ENCODE results near the gene BPIFB4. TPM values are rescaled to one million over a fixed set of nuclear protein-coding genes. Genes with fewer than 3 reads are reported as not detected.

Gene BPIFB4
- total and polyA plus RNA-seq, 2 donors (not counting 1 experiment from before 2014, with no cell fraction given), result not detected

DNA sequence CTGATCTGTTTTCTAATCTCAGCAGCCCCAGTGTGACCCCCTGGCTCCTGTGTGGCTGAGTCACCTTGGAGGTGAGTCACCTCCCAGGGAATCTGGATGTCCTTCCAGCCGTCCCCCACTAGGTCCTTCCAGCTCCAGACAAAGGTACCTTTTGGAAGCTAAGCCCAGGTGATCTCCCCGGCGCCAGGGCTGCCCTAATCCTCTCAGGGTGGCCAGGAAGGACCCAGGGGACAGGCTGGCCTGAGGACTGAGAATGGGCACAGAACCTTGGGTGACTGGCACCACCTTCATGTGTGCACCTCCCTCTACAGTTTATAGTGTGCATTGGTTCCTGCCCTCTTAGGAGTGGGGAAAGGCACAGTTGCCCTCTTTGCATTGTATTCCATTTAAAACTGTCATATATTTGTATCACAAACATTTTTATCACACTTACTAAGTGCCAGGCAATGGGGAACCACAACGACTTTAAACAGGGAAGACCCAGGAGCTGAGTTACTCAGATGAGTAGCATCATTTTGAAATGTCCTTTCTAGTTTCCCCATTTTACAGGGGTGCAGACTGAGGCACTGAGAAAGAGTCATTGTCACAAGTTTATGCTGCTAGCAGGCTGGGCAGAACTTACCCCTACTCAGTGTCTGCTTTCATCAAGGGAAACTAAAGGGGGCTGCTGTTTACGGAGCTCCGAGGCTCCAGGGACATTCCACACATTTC, 2.6 kb upstream of the BPIFB4 start:
- no peak for DNase-seq (ENCODE audit: low read depth in 2 of 2)
- Histone ChIP-seq H3K4me2 (ENCODE audit: extremely low read depth, insufficient read depth, low read length) (no peak overlapping the region), H3K9ac (ENCODE audit: insufficient read depth, low read length) (no peak overlapping the region), H3K79me2 (ENCODE audit: control insufficient read depth, insufficient read depth, low read length) (no peaks in the 10 kb centered on the region), H3K27ac (ENCODE audit: insufficient read depth, low read length) (no peak overlapping the region), H2AFZ (ENCODE audit: low read length) (no peak overlapping the region), H3K36me3 (ENCODE audit: control insufficient read depth, insufficient read depth, low read length) (no peaks in the 10 kb centered on the region), H3K4me1 (ENCODE audit: control insufficient read depth, extremely low read depth, insufficient read depth, low read length) (no peaks in the 10 kb centered on the region), H3K4me3 (replicated peaks in 1 of 4; ENCODE audit: control extremely low read depth in 1 of 4, insufficient read depth in 1 of 4, low read depth in 3 of 4, low read length in 4 of 4) (no peak overlapping the region), H3K27me3 (ENCODE audit: control insufficient read depth, insufficient read depth, low read length) (no peaks in the 10 kb centered on the region), H4K20me1 (ENCODE audit: control insufficient read depth, extremely low read depth, insufficient read depth, low read length) (no peaks in the 10 kb centered on the region), H3K9me3 (ENCODE audit: control insufficient read depth, insufficient read depth, low read depth, low read length) (no peaks in the 10 kb centered on the region)
- TF ChIP-seq CTCF (conservative IDR thresholded peaks at IDR 0.05 in 1 of 2, IDR thresholded peaks at IDR 0.05 in 1 of 2; ENCODE audit: low read depth in 1 of 2, low read length in 2 of 2) (peak; percentile 5 to 10), EZH2 (IDR thresholded peaks at IDR 0.05; ENCODE audit: low read length, missing control alignments) (no peak)

GRCh38 chr20:33081411-33082154, 2.1 kb downstream of the BPIFB4 start:
- H3K27ac ChIP-seq (ENCODE audit: insufficient read depth, low read length), result no peak overlapping the region
- H3K79me2 ChIP-seq (ENCODE audit: control insufficient read depth, insufficient read depth, low read length), result no peaks in the 10 kb centered on the region
- H3K27me3 ChIP-seq (ENCODE audit: control insufficient read depth, insufficient read depth, low read length), result no peaks in the 10 kb centered on the region
- DNase-seq (ENCODE audit: low read depth in 2 of 2), result no peak
- no peaks in the 10 kb centered on the region for H3K36me3 ChIP-seq (ENCODE audit: control insufficient read depth, insufficient read depth, low read length)
- TF ChIP-seq EZH2 (IDR thresholded peaks at IDR 0.05; ENCODE audit: low read length, missing control alignments), result no peak
- TF ChIP-seq CTCF (conservative IDR thresholded peaks at IDR 0.05 in 1 of 2, IDR thresholded peaks at IDR 0.05 in 1 of 2; ENCODE audit: low read depth in 1 of 2, low read length in 2 of 2), result no peak
- H3K9ac ChIP-seq (ENCODE audit: insufficient read depth, low read length), result no peak overlapping the region
- H3K9me3 ChIP-seq (ENCODE audit: control insufficient read depth, insufficient read depth, low read depth, low read length), result no peaks in the 10 kb centered on the region
- H2AFZ ChIP-seq (ENCODE audit: low read length), result no peak overlapping the region
- no peaks in the 10 kb centered on the region for H4K20me1 ChIP-seq (ENCODE audit: control insufficient read depth, extremely low read depth, insufficient read depth, low read length)
- H3K4me2 ChIP-seq (ENCODE audit: extremely low read depth, insufficient read depth, low read length), result no peak overlapping the region
- no peaks in the 10 kb centered on the region for H3K4me1 ChIP-seq (ENCODE audit: control insufficient read depth, extremely low read depth, insufficient read depth, low read length)
- H3K4me3 ChIP-seq (replicated peaks in 1 of 4; ENCODE audit: control extremely low read depth in 1 of 4, insufficient read depth in 1 of 4, low read depth in 3 of 4, low read length in 4 of 4), result no peak overlapping the region

- no peaks in the 10 kb centered on the region for H3K9me3 ChIP-seq (ENCODE audit: control insufficient read depth, insufficient read depth, low read depth, low read length)
- no peak overlapping the region for H3K4me2 ChIP-seq (ENCODE audit: extremely low read depth, insufficient read depth, low read length)
- H3K9ac ChIP-seq (ENCODE audit: insufficient read depth, low read length), result no peak overlapping the region
- no peaks in the 10 kb centered on the region for H3K36me3 ChIP-seq (ENCODE audit: control insufficient read depth, insufficient read depth, low read length)
- no peak overlapping the region for H3K27ac ChIP-seq (ENCODE audit: insufficient read depth, low read length)
- no peaks in the 10 kb centered on the region for H3K4me1 ChIP-seq (ENCODE audit: control insufficient read depth, extremely low read depth, insufficient read depth, low read length)
- DNase-seq (ENCODE audit: low read depth in 2 of 2), result no peak
- no peaks in the 10 kb centered on the region for H3K27me3 ChIP-seq (ENCODE audit: control insufficient read depth, insufficient read depth, low read length)
- TF ChIP-seq EZH2 (IDR thresholded peaks at IDR 0.05; ENCODE audit: low read length, missing control alignments) (no peak), CTCF (conservative IDR thresholded peaks at IDR 0.05 in 1 of 2, IDR thresholded peaks at IDR 0.05 in 1 of 2; ENCODE audit: low read depth in 1 of 2, low read length in 2 of 2) (no peak)
- no peak overlapping the region for H2AFZ ChIP-seq (ENCODE audit: low read length)
- no peak overlapping the region for H3K4me3 ChIP-seq (replicated peaks in 1 of 4; ENCODE audit: control extremely low read depth in 1 of 4, insufficient read depth in 1 of 4, low read depth in 3 of 4, low read length in 4 of 4)
- no peaks in the 10 kb centered on the region for H4K20me1 ChIP-seq (ENCODE audit: control insufficient read depth, extremely low read depth, insufficient read depth, low read length)
- H3K79me2 ChIP-seq (ENCODE audit: control insufficient read depth, insufficient read depth, low read length), result no peaks in the 10 kb centered on the region
Observed at GRCh38 chr20:33082546-33082945, 3.1 kb downstream of the BPIFB4 start.

All from fibroblast of lung (primary cell).